SK-N-SH (cell line): ENCODE results near the gene RBM14. TPM values are rescaled to one million over a fixed set of nuclear protein-coding genes. Genes with fewer than 3 reads are reported as not detected.

Source experiments
- CTCF ChIA-PET: fragments of 300-600, 350-600 bp; formaldehyde crosslinking; extraction: SDS; loops from one replicate; lab custom pipeline; 2021; lab: Yijun Ruan, JAX
- POLR2A ChIA-PET: fragments of 350-600 bp; sonication (Branson Sonifier 250); formaldehyde crosslinking; extraction: SDS; loops from one replicate; lab custom pipeline; 2020; ENCODE audit warnings: antibody characterized with exemption, inconsistent platforms; lab: Yijun Ruan, JAX
- DNase-seq: peaks from one replicate; pipeline ENCODE4 v3.0.0; 2012
- H2AFZ ChIP-seq: fragments of 200-600 bp; sonication (generic); 2 replicates; pipeline ENCODE4 v1.8.1; 2016; ENCODE audit warnings: antibody characterized with exemption, mild to moderate bottlenecking, low read depth
- H3F3A ChIP-seq: fragments of 200-600 bp; sonication (generic); replicated peaks from 2 replicates; pipeline ENCODE3; 2016; ENCODE audit warnings: antibody characterized with exemption, mild to moderate bottlenecking; ENCODE audit not compliant: insufficient read depth
- H3K27ac ChIP-seq, 2 experiments: fragments of 200-500 bp in 1 of 2; fragments of 200-600 bp in 1 of 2; sonication (Bioruptor generic) in 1 of 2; sonication (generic), shearing (Covaris generic) in 1 of 2; 2 replicates each; pipeline versions ENCODE4 v1.5.1 to v1.6.1; 2014 to 2016; ENCODE audit warnings: low read depth in 2 of 2, inconsistent platforms in 1 of 2, low read length in 1 of 2, mild to moderate bottlenecking in 1 of 2, mixed read lengths in 1 of 2
- H3K27me3 ChIP-seq: fragments of 200-600 bp; sonication (generic), shearing (Covaris generic); 2 replicates; pipeline ENCODE4 v1.6.1; 2016; ENCODE audit warnings: mixed run types; ENCODE audit not compliant: insufficient read depth
- H3K36me3 ChIP-seq, 2 experiments: fragments of 200-500 bp in 1 of 2; fragments of 200-600 bp in 1 of 2; sonication (Bioruptor generic) in 1 of 2; sonication (generic) in 1 of 2; replicated peaks in 1 of 2; 2 replicates each; pipeline versions ENCODE3 to v1.5.1; 2014 to 2016; ENCODE audit warnings: low read length in 1 of 2, mild to moderate bottlenecking in 1 of 2; ENCODE audit not compliant: insufficient read depth in 2 of 2, control insufficient read depth in 1 of 2
- H3K4me1 ChIP-seq, 2 experiments: fragments of 200-500 bp in 1 of 2; fragments of 200-600 bp in 1 of 2; sonication (Bioruptor generic) in 1 of 2; sonication (generic), shearing (Covaris generic) in 1 of 2; 2 replicates each; pipeline versions ENCODE4 v1.5.1 to v1.6.1; 2014 to 2016; ENCODE audit warnings: low read depth in 1 of 2, low read length in 1 of 2, mixed run types in 1 of 2; ENCODE audit not compliant: insufficient read depth in 2 of 2, control insufficient read depth in 1 of 2
- H3K4me2 ChIP-seq: fragments of 200-600 bp; sonication (generic), shearing (Covaris generic); 2 replicates; pipeline ENCODE4 v1.6.1; 2017; ENCODE audit warnings: mixed run types
- H3K4me3 ChIP-seq, 2 experiments: fragments of 200-500 bp in 1 of 2; fragments of 200-600 bp in 1 of 2; sonication (Bioruptor generic) in 1 of 2; sonication (generic), shearing (Covaris generic) in 1 of 2; 2 replicates each; pipeline versions ENCODE4 v1.5.1 to v1.8.1; 2014 to 2016; ENCODE audit warnings: low read depth in 2 of 2, inconsistent platforms in 1 of 2, low read length in 1 of 2, mild to moderate bottlenecking in 1 of 2, mixed read lengths in 1 of 2, moderate library complexity in 1 of 2
- H3K79me2 ChIP-seq: fragments of 200-600 bp; sonication (generic); 2 replicates; pipeline ENCODE4 v1.8.1; 2017; ENCODE audit warnings: mild to moderate bottlenecking; ENCODE audit not compliant: insufficient read depth
- H3K9ac ChIP-seq: fragments of 200-600 bp; sonication (generic); 2 replicates; pipeline ENCODE4 v1.6.1; 2017; ENCODE audit warnings: mixed run types
- H3K9me2 ChIP-seq: fragments of 200-600 bp; sonication (generic); 2 replicates; pipeline ENCODE4 v1.6.1; 2017; ENCODE audit warnings: mixed run types
- H3K9me3 ChIP-seq: fragments of 200-600 bp; sonication (generic); 2 replicates; pipeline ENCODE4 v1.6.1; 2017; ENCODE audit warnings: mixed run types, mild to moderate bottlenecking, moderate library complexity
- H4K20me1 ChIP-seq: fragments of 200-600 bp; sonication (generic); 2 replicates; pipeline ENCODE4 v1.6.1; 2017; ENCODE audit warnings: mild to moderate bottlenecking, mixed run types; ENCODE audit not compliant: insufficient read depth
- CTCF ChIP-seq: fragments of 200-600 bp; sonication (generic); IDR thresholded peaks from 2 replicates; pipeline ENCODE4 v1.6.1; 2017; ENCODE audit warnings: antibody characterized with exemption, mild to moderate bottlenecking, moderate library complexity
- ELF1 ChIP-seq: IDR thresholded peaks from 2 replicates; pipeline ENCODE4 v1.4.0; 2012
- FOSL2 ChIP-seq: IDR thresholded peaks from 2 replicates; pipeline ENCODE4 v1.4.0; 2012; ENCODE audit warnings: low read depth, mild to moderate bottlenecking, moderate library complexity, borderline replicate concordance
- FOXJ3 ChIP-seq: sonication (generic); formaldehyde crosslinking; IDR thresholded peaks from 2 replicates; pipeline ENCODE4 v1.5.1; 2020; ENCODE audit warnings: mild to moderate bottlenecking, missing genetic modification reagents
- JUND ChIP-seq: IDR thresholded peaks from 2 replicates; pipeline ENCODE4 v1.4.0; 2012
- NFIC ChIP-seq: IDR thresholded peaks from 2 replicates; pipeline ENCODE4 v1.4.0; 2012; ENCODE audit warnings: borderline replicate concordance
- PBX3 ChIP-seq: IDR thresholded peaks from 2 replicates; pipeline ENCODE4; 2012
- RAD21 ChIP-seq: IDR thresholded peaks from 2 replicates; pipeline ENCODE4 v1.6.1; 2012; ENCODE audit warnings: mild to moderate bottlenecking, low read length
- TAF1 ChIP-seq: IDR thresholded peaks from 2 replicates; pipeline ENCODE4 v1.6.1; 2012; ENCODE audit warnings: low read depth, mild to moderate bottlenecking, low read length, moderate library complexity, borderline replicate concordance
- TCF12 ChIP-seq: IDR thresholded peaks from 2 replicates; pipeline ENCODE4 v1.4.0; 2012
- USF2 ChIP-seq: fragments of 150-350 bp; IDR thresholded peaks from 2 replicates; pipeline ENCODE4 v1.6.1; 2017; ENCODE audit warnings: antibody characterized with exemption, low read length, low read depth, borderline replicate concordance
- ZBTB33 ChIP-seq: IDR thresholded peaks from 2 replicates; pipeline ENCODE4 v1.4.0; 2012; ENCODE audit warnings: low read depth, borderline replicate concordance
- WGBS: methylation state at CpG from one replicate; pipeline ENCODE4 v1.1.6; 2017; ENCODE audit warnings: low lambda C conversion rate; 5-methylcytosine and 5-hydroxymethylcytosine counted together
- polyA plus RNA-seq, 3 experiments: library from polyadenylated mRNA; depleted of rRNA; stranded (reverse); fragments of >200 nt; gene quantifications; 2 replicates each; pipeline ENCODE4 v1.2.3, GENCODE V29; 2012
- TF ChIP-seq, protein P1 (sequence below): fragments of 150-350 bp; IDR thresholded peaks from 2 replicates; pipeline ENCODE4 v1.6.1; 2016; ENCODE audit warnings: mild to moderate bottlenecking, low read depth, low read length

RBM14 gene
- polyA plus RNA-seq, 1 of the 3 experiments (the other 2 are of a cell fraction) = 19.8 TPM

DNA sequence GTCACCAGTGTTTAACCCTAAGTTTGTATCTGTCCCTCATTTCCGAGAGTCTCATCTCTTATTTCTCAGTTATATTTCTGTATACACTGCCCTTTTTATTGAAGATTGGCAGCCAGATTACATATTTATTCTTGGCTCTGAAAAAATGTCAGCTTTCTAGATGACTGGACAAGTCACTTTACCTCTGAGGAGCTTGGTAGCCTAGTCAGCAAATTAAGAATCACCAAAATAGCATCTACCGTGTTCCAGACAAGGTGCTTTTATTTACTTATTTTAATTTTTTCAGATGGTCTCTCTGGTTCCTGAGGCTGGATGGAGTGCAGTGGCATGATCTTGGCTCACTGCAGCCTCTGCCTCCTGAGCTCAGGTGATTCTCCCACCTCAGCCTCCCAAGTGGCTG is 16.5 kb downstream of the RBM14 start:
- no peak overlapping the region for H3K27ac ChIP-seq
- CTCF ChIA-PET = interaction anchor here (1.0 kb wide), 1 partner anchor 11 kb away, joined by 3 read pairs; no protein-coding TSS in a partner anchor
- H3K27me3 ChIP-seq = no peaks in the 10 kb centered on the region
- H3K4me2 ChIP-seq = no peak overlapping the region
- no peak overlapping the region for H3K4me3 ChIP-seq
- no peak overlapping the region for H2AFZ ChIP-seq
- no peaks in the 10 kb centered on the region for H3K9me2 ChIP-seq
- peaks cover 34% of the 10 kb centered on the region for H3F3A ChIP-seq
- peaks cover 40% of the 10 kb centered on the region for H4K20me1 ChIP-seq
- H3K36me3 ChIP-seq = peaks cover 22 to 37% of the 10 kb centered on the region in 2 experiments
- H3K9me3 ChIP-seq = no peaks in the 10 kb centered on the region
- POLR2A ChIA-PET = no interaction called here
- peaks cover 100% of the 10 kb centered on the region for H3K79me2 ChIP-seq
- no peak for DNase-seq
- H3K9ac ChIP-seq = no peak overlapping the region
- TF ChIP-seq, protein P1, sequence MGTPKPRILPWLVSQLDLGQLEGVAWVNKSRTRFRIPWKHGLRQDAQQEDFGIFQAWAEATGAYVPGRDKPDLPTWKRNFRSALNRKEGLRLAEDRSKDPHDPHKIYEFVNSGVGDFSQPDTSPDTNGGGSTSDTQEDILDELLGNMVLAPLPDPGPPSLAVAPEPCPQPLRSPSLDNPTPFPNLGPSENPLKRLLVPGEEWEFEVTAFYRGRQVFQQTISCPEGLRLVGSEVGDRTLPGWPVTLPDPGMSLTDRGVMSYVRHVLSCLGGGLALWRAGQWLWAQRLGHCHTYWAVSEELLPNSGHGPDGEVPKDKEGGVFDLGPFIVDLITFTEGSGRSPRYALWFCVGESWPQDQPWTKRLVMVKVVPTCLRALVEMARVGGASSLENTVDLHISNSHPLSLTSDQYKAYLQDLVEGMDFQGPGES = no peak
- TF ChIP-seq TAF1 = no peak
- 96% methylated on average over 2 of the region's 2 CpGs for WGBS
- peaks cover 4 to 6% of the 10 kb centered on the region in 2 experiments; a peak in 2 of 4 replicates for H3K4me1 ChIP-seq

DNA sequence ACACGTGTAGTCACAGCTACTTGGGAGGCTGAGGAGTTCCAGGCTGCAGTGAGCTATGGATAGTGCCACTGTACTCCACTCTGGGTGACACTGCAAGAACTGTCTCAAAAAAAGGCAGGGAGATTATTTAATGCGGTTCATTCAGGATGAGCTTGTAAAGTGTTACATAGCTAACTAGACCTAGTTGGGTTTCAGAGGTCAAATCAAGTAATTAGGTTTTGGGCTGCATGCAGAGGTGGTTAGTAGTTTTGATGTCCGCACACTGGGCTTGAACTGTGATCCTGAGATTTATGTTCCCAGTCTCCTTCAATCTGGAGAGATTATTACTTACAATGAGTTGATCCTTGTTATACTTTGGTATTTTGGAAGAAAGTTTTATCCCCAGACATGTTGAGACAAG is 20.0 kb downstream of the RBM14 start:
- CTCF ChIA-PET = interaction anchor here (1.2 kb wide), 1 partner anchor 19 kb away, joined by 3 read pairs; no protein-coding TSS in a partner anchor
- no peaks in the 10 kb centered on the region for H3K9me2 ChIP-seq
- H3F3A ChIP-seq = peaks cover 35% of the 10 kb centered on the region
- peaks cover 97% of the 10 kb centered on the region for H3K79me2 ChIP-seq
- TF ChIP-seq TAF1 (no peak), ELF1 (no peak), FOSL2 (no peak), NFIC (no peak), FOXJ3 (CRISPR knock-in tag) (no peak), PBX3 (no peak), CTCF (no peak), USF2 (no peak), ZBTB33 (no peak), JUND (no peak), TCF12 (no peak), RAD21 (no peak)
- TF ChIP-seq, protein P1 = no peak
- no peak overlapping the region for H3K4me2 ChIP-seq
- no peaks in the 10 kb centered on the region for H3K9me3 ChIP-seq
- no peak overlapping the region for H2AFZ ChIP-seq
- peaks cover 23 to 24% of the 10 kb centered on the region in 2 experiments; a peak in 3 of 4 replicates for H3K4me1 ChIP-seq
- no peak overlapping the region for H3K4me3 ChIP-seq
- H4K20me1 ChIP-seq = peaks cover 44% of the 10 kb centered on the region
- POLR2A ChIA-PET = no interaction called here
- H3K36me3 ChIP-seq = peaks cover 17 to 34% of the 10 kb centered on the region in 2 experiments
- no peak for DNase-seq
- no peak overlapping the region for H3K9ac ChIP-seq
- H3K27me3 ChIP-seq = no peaks in the 10 kb centered on the region
- peak overlapping the region in 1 of 2 experiments; percentile 61; a peak in 2 of 4 replicates for H3K27ac ChIP-seq
- 89% methylated on average over 3 of the region's 3 CpGs for WGBS
